Measurements from ENCODE around the gene NUP58. TPM values are rescaled to one million over a fixed set of nuclear protein-coding genes. Genes with fewer than 3 reads are reported as not detected.
A peak's percentile ranks its signal among the peaks of the same experiment; 100 is the strongest.

Gene NUP58
- total RNA-seq, 1 donor = 46.3 TPM

- Histone ChIP-seq H3K4me1 (ENCODE audit: insufficient read depth, low read length) (peaks cover 4% of the 10 kb centered on the region), H3K4me2 (ENCODE audit: insufficient read depth, low read length) (no peak overlapping the region), H3K27ac (ENCODE audit: low read depth, low read length) (no peak overlapping the region), H4K20me1 (ENCODE audit: insufficient read depth, low read length) (no peaks in the 10 kb centered on the region), H2AFZ (ENCODE audit: low read length) (no peak overlapping the region), H3K27me3 (ENCODE audit: insufficient read depth, low read length) (peaks cover 23% of the 10 kb centered on the region), H3K36me3 (ENCODE audit: insufficient read depth, low read length) (no peaks in the 10 kb centered on the region), H3K4me3 (ENCODE audit: insufficient read depth, low read length) (no peak overlapping the region), H3K9me3 (ENCODE audit: low read depth, low read length) (no peaks in the 10 kb centered on the region), H3K79me2 (ENCODE audit: insufficient read depth, low read length) (no peaks in the 10 kb centered on the region)
- DNase-seq (ENCODE audit: insufficient read length, low spot score, missing footprints) = no peak
- TF ChIP-seq CTCF (IDR thresholded peaks at IDR 0.05; ENCODE audit: extremely low read depth, low read depth, low read length) = no peak
These were observed 5.7 kb upstream of the NUP58 start for GRCh38 chr13:25295701-25296100.

GRCh38 chr13:25300861-25301346 lies 521 bp upstream of the NUP58 start:
- Histone ChIP-seq H3K27me3 (ENCODE audit: insufficient read depth, low read length) (peaks cover 11% of the 10 kb centered on the region), H2AFZ (ENCODE audit: low read length) (peak overlapping the region; percentile 96), H3K9me3 (ENCODE audit: low read depth, low read length) (no peaks in the 10 kb centered on the region), H3K4me2 (ENCODE audit: insufficient read depth, low read length) (peak overlapping the region; percentile 93), H4K20me1 (ENCODE audit: insufficient read depth, low read length) (peaks cover 12% of the 10 kb centered on the region), H3K79me2 (ENCODE audit: insufficient read depth, low read length) (peaks cover 43% of the 10 kb centered on the region), H3K36me3 (ENCODE audit: insufficient read depth, low read length) (peaks cover 18% of the 10 kb centered on the region), H3K27ac (ENCODE audit: low read depth, low read length) (peak overlapping the region; percentile 96), H3K4me3 (ENCODE audit: insufficient read depth, low read length) (peak overlapping the region; percentile 96), H3K4me1 (ENCODE audit: insufficient read depth, low read length) (peaks cover 8% of the 10 kb centered on the region)
- no peak for TF ChIP-seq CTCF (IDR thresholded peaks at IDR 0.05; ENCODE audit: extremely low read depth, low read depth, low read length)
- DNase-seq (ENCODE audit: insufficient read length, low spot score, missing footprints) = peak; percentile 65

- H2AFZ ChIP-seq (ENCODE audit: low read length) = peak overlapping the region; percentile 91
- peak overlapping the region; percentile 96 for H3K4me3 ChIP-seq (ENCODE audit: insufficient read depth, low read length)
- H3K27me3 ChIP-seq (ENCODE audit: insufficient read depth, low read length) = peaks cover 7% of the 10 kb centered on the region
- peak overlapping the region; percentile 93 for H3K4me2 ChIP-seq (ENCODE audit: insufficient read depth, low read length)
- peaks cover 56% of the 10 kb centered on the region for H3K79me2 ChIP-seq (ENCODE audit: insufficient read depth, low read length)
- H3K27ac ChIP-seq (ENCODE audit: low read depth, low read length) = peak overlapping the region; percentile 96
- peak; percentile 14 for DNase-seq (ENCODE audit: insufficient read length, low spot score, missing footprints)
- TF ChIP-seq CTCF (IDR thresholded peaks at IDR 0.05; ENCODE audit: extremely low read depth, low read depth, low read length) = no peak
- H3K9me3 ChIP-seq (ENCODE audit: low read depth, low read length) = no peaks in the 10 kb centered on the region
- H3K4me1 ChIP-seq (ENCODE audit: insufficient read depth, low read length) = peaks cover 8% of the 10 kb centered on the region
- peaks cover 12% of the 10 kb centered on the region for H4K20me1 ChIP-seq (ENCODE audit: insufficient read depth, low read length)
- peaks cover 20% of the 10 kb centered on the region for H3K36me3 ChIP-seq (ENCODE audit: insufficient read depth, low read length)
These were observed 696 bp downstream of the NUP58 start for GRCh38 chr13:25302121-25302520.

GRCh38 chr13:25306671-25307464 lies 5.4 kb downstream of the NUP58 start:
- DNase-seq (ENCODE audit: insufficient read length, low spot score, missing footprints) = no peak
- H3K27me3 ChIP-seq (ENCODE audit: insufficient read depth, low read length) = no peaks in the 10 kb centered on the region
- H2AFZ ChIP-seq (ENCODE audit: low read length) = no peak overlapping the region
- H4K20me1 ChIP-seq (ENCODE audit: insufficient read depth, low read length) = peaks cover 12% of the 10 kb centered on the region
- H3K4me3 ChIP-seq (ENCODE audit: insufficient read depth, low read length) = no peak overlapping the region
- peaks cover 8% of the 10 kb centered on the region for H3K4me1 ChIP-seq (ENCODE audit: insufficient read depth, low read length)
- H3K79me2 ChIP-seq (ENCODE audit: insufficient read depth, low read length) = peaks cover 77% of the 10 kb centered on the region
- peaks cover 55% of the 10 kb centered on the region for H3K36me3 ChIP-seq (ENCODE audit: insufficient read depth, low read length)
- H3K4me2 ChIP-seq (ENCODE audit: insufficient read depth, low read length) = no peak overlapping the region
- H3K27ac ChIP-seq (ENCODE audit: low read depth, low read length) = no peak overlapping the region
- H3K9me3 ChIP-seq (ENCODE audit: low read depth, low read length) = no peaks in the 10 kb centered on the region
- TF ChIP-seq CTCF (IDR thresholded peaks at IDR 0.05; ENCODE audit: extremely low read depth, low read depth, low read length) = no peak

Data from osteoblast (primary cell).